ENCODE data around the gene OMG. TPM values are rescaled to one million over a fixed set of nuclear protein-coding genes. Genes with fewer than 3 reads are reported as not detected.

OMG gene
- total RNA-seq, 3 donors from 2014 or later: 0.15 TPM; not detected in 2

GRCh38 chr17:31261601-31262000 is 35.4 kb downstream of the OMG start:
- no peak for ATAC-seq
- Mint-ChIP-seq H3K4me1 (ENCODE audit: low read depth) (no peaks in the 10 kb centered on the region), H3K4me3 (no peak overlapping the region)

GRCh38 chr17:31260151-31260550 is 36.9 kb downstream of the OMG start:
- DNase-seq: no peak
- Mint-ChIP-seq H3K4me3 (no peak overlapping the region), H3K27me3 (ENCODE audit: low read depth) (no peaks in the 10 kb centered on the region), H3K4me1 (ENCODE audit: low read depth) (no peaks in the 10 kb centered on the region), H3K36me3 (ENCODE audit: insufficient read depth) (peaks cover 15% of the 10 kb centered on the region), H3K9me3 (no peaks in the 10 kb centered on the region)
- no peak for ATAC-seq

More at GRCh38 chr17:31261601-31262000, 35.4 kb downstream of the OMG start:
- DNase-seq: no peak
- Mint-ChIP-seq H3K27me3 (ENCODE audit: low read depth) (no peaks in the 10 kb centered on the region), H3K9me3 (no peaks in the 10 kb centered on the region), H3K36me3 (ENCODE audit: insufficient read depth) (peaks cover 17% of the 10 kb centered on the region)

GRCh38 chr17:31256936-31257335 is 40.1 kb downstream of the OMG start:
- no peak for DNase-seq
- no peak overlapping the region for H3K4me3 Mint-ChIP-seq
- H3K9me3 Mint-ChIP-seq: no peaks in the 10 kb centered on the region
- peaks cover 14% of the 10 kb centered on the region for H3K36me3 Mint-ChIP-seq (ENCODE audit: insufficient read depth)
- H3K4me1 Mint-ChIP-seq (ENCODE audit: low read depth): no peaks in the 10 kb centered on the region
- no peaks in the 10 kb centered on the region for H3K27me3 Mint-ChIP-seq (ENCODE audit: low read depth)
- no peak for ATAC-seq

- H3K36me3 Mint-ChIP-seq (ENCODE audit: insufficient read depth): no peaks in the 10 kb centered on the region
- peaks cover 2% of the 10 kb centered on the region for H3K4me1 Mint-ChIP-seq (ENCODE audit: low read depth)
- no peak for DNase-seq
- H3K4me3 Mint-ChIP-seq: no peak overlapping the region
- H3K9me3 Mint-ChIP-seq: no peaks in the 10 kb centered on the region
- no peak for ATAC-seq
- H3K27me3 Mint-ChIP-seq (ENCODE audit: low read depth): no peaks in the 10 kb centered on the region
These were observed 42.4 kb downstream of the OMG start for GRCh38 chr17:31254654-31255053.

- H3K4me1 Mint-ChIP-seq (ENCODE audit: low read depth): peaks cover 2% of the 10 kb centered on the region
- no peak overlapping the region for H3K4me3 Mint-ChIP-seq
- no peaks in the 10 kb centered on the region for H3K27me3 Mint-ChIP-seq (ENCODE audit: low read depth)
- H3K36me3 Mint-ChIP-seq (ENCODE audit: insufficient read depth): peaks cover 2% of the 10 kb centered on the region
- H3K9me3 Mint-ChIP-seq: no peaks in the 10 kb centered on the region
- no peak for DNase-seq
- ATAC-seq: no peak
These were observed 44.3 kb downstream of the OMG start for GRCh38 chr17:31252741-31253140.

- DNase-seq (no peak), ATAC-seq (no peak)
- no peaks in the 10 kb centered on the region for H3K9me3 Mint-ChIP-seq
- no peak overlapping the region for H3K4me3 Mint-ChIP-seq
- peaks cover 2% of the 10 kb centered on the region for H3K4me1 Mint-ChIP-seq (ENCODE audit: low read depth)
- H3K27me3 Mint-ChIP-seq (ENCODE audit: low read depth): no peaks in the 10 kb centered on the region
- H3K36me3 Mint-ChIP-seq (ENCODE audit: insufficient read depth): peaks cover 2% of the 10 kb centered on the region
These were observed 45.1 kb downstream of the OMG start for GRCh38 chr17:31251970-31252328.

GRCh38 chr17:31251105-31251969 is 45.7 kb downstream of the OMG start:
- Mint-ChIP-seq H3K36me3 (ENCODE audit: insufficient read depth) (peaks cover 2% of the 10 kb centered on the region), H3K4me3 (no peak overlapping the region), H3K9me3 (no peaks in the 10 kb centered on the region), H3K27me3 (ENCODE audit: low read depth) (no peaks in the 10 kb centered on the region), H3K4me1 (ENCODE audit: low read depth) (peaks cover 2% of the 10 kb centered on the region)
- no peak for ATAC-seq
- no peak for DNase-seq

- ATAC-seq (no peak), DNase-seq (no peak)
- peaks cover 2% of the 10 kb centered on the region for H3K4me1 Mint-ChIP-seq (ENCODE audit: low read depth)
- peaks cover 4% of the 10 kb centered on the region for H3K36me3 Mint-ChIP-seq (ENCODE audit: insufficient read depth)
- no peaks in the 10 kb centered on the region for H3K27me3 Mint-ChIP-seq (ENCODE audit: low read depth)
- H3K4me3 Mint-ChIP-seq: no peak overlapping the region
- no peaks in the 10 kb centered on the region for H3K9me3 Mint-ChIP-seq
These were observed 46.8 kb downstream of the OMG start for GRCh38 chr17:31250229-31250628.

GRCh38 chr17:31249835-31250141 is 47.3 kb downstream of the OMG start:
- Mint-ChIP-seq H3K36me3 (ENCODE audit: insufficient read depth) (peaks cover 6% of the 10 kb centered on the region), H3K4me1 (ENCODE audit: low read depth) (peaks cover 2% of the 10 kb centered on the region)
- DNase-seq: no peak

GRCh38 chr17:31248986-31249834 is 47.8 kb downstream of the OMG start:
- H3K27me3 Mint-ChIP-seq (ENCODE audit: low read depth): no peaks in the 10 kb centered on the region
- H3K36me3 Mint-ChIP-seq (ENCODE audit: insufficient read depth): peaks cover 6% of the 10 kb centered on the region
- DNase-seq: no peak
- H3K4me1 Mint-ChIP-seq (ENCODE audit: low read depth): peaks cover 2% of the 10 kb centered on the region
- H3K4me3 Mint-ChIP-seq: no peak overlapping the region
- no peak for ATAC-seq
- H3K9me3 Mint-ChIP-seq: no peaks in the 10 kb centered on the region

More at GRCh38 chr17:31249835-31250141, 47.3 kb downstream of the OMG start:
- Mint-ChIP-seq H3K9me3 (no peaks in the 10 kb centered on the region), H3K27me3 (ENCODE audit: low read depth) (no peaks in the 10 kb centered on the region), H3K4me3 (no peak overlapping the region)
- no peak for ATAC-seq

Other genes starting within 250 kb of the OMG start
- 10 to 100 TPM; 14.2 to 17.9 (median 15.2) TPM for gene NF1, start 202.3 kb downstream of the OMG start, total RNA-seq
- gene EVI2B, start 16.8 kb upstream of the OMG start, total RNA-seq: 1 to 10 TPM; 5.0 to 7.0 (median 7.0) TPM
- gene EVI2A, start 24.4 kb upstream of the OMG start, total RNA-seq: 10 to 100 TPM; 18.4 to 25.1 (median 19.4) TPM
- gene RAB11FIP4, start 94.4 kb upstream of the OMG start, total RNA-seq: 10 to 100 TPM in 2 of 3 donors, 1 to 10 TPM in 1; 9.9 to 11.0 (median 10.8) TPM

Measured in activated T-cell treated with anti-CD3 and anti-CD28 coated beads, Interleukin-2, amount 50 U/mL, for 4 hours (primary cell).